Cardiac muscle cell (in vitro differentiated cells and primary cell): ENCODE results near the gene FXYD7. TPM values are rescaled to one million over a fixed set of nuclear protein-coding genes. Genes with fewer than 3 reads are reported as not detected.
"Not testable (repeated sequence)": the region's sequence is repeated elsewhere in the genome, so short reads cannot be mapped to it uniquely, and the experiment has no call there.

Experiments used
- DNase-seq, 2 donors: peaks; one replicate each; pipeline versions ENCODE4 v3.0.0 to v3.0.0-alpha.2; 2010 to 2017; ENCODE audit warnings: low read depth in 1 of 2, low spot score in 1 of 2
- H3K27ac ChIP-seq: fragments of 200-600 bp; sonication (generic); 2 replicates; pipeline ENCODE4 v1.5.1; 2016
- H3K27me3 ChIP-seq: fragments of 200-600 bp; sonication (generic); 2 replicates; pipeline ENCODE4 v1.6.0; 2016; ENCODE audit warnings: control low read depth
- H3K36me3 ChIP-seq: fragments of 200-600 bp; sonication (generic); 2 replicates; pipeline ENCODE4 v1.5.1; 2016; ENCODE audit warnings: control low read depth
- H3K4me1 ChIP-seq: fragments of 200-600 bp; sonication (generic); 2 replicates; pipeline ENCODE4 v1.8.1; 2017; ENCODE audit warnings: low read depth, mild to moderate bottlenecking, mixed run types
- H3K4me3 ChIP-seq: fragments of 200-600 bp; sonication (generic); 2 replicates; pipeline ENCODE4 v1.5.1; 2016; ENCODE audit warnings: mild to moderate bottlenecking
- H3K9me3 ChIP-seq: fragments of 200-600 bp; sonication (generic); 2 replicates; pipeline ENCODE4 v1.5.1; 2017; ENCODE audit warnings: low read depth, mild to moderate bottlenecking, control low read depth
- CTCF ChIP-seq: IDR thresholded peaks from 2 replicates; pipeline ENCODE4 v1.5.1; 2012; ENCODE audit warnings: low read depth, mild to moderate bottlenecking, low read length
- polyA plus RNA-seq: library from polyadenylated mRNA; unstranded; fragments of >200 nt; fragmentation: Nextera tagmentation; extraction: Ambion mirVana; gene quantifications from 2 replicates; pipeline ENCODE4 v1.2.1, GENCODE V29; 2016
- total RNA-seq: library from RNA; depleted of rRNA; stranded (reverse); fragments of >200 nt; gene quantifications from 2 replicates; pipeline ENCODE4 v1.2.3, GENCODE V29; 2016

Gene FXYD7
- total and polyA plus RNA-seq, 2 experiments from 2014 or later, result 2.6 to 3.5 TPM

GRCh38 chr19:35098413-35099049 is 44.5 kb upstream of the FXYD7 start:
- no peaks in the 10 kb centered on the region for H3K4me1 ChIP-seq
- no peaks in the 10 kb centered on the region for H3K36me3 ChIP-seq
- no peak overlapping the region for H3K27ac ChIP-seq
- H3K9me3 ChIP-seq, result no peaks in the 10 kb centered on the region
- no peaks in the 10 kb centered on the region for H3K27me3 ChIP-seq
- DNase-seq, result no peak
- TF ChIP-seq CTCF, result no peak
- H3K4me3 ChIP-seq, result no peak overlapping the region

GRCh38 chr19:35099155-35099896 is 43.7 kb upstream of the FXYD7 start:
- Histone ChIP-seq H3K4me3 (no peak overlapping the region), H3K36me3 (no peaks in the 10 kb centered on the region)
- no peak for TF ChIP-seq CTCF

GRCh38 chr19:35099897-35100275 is 43.2 kb upstream of the FXYD7 start:
- H3K27ac ChIP-seq, result no peak overlapping the region
- no peaks in the 10 kb centered on the region for H3K9me3 ChIP-seq
- no peak for TF ChIP-seq CTCF
- no peaks in the 10 kb centered on the region for H3K4me1 ChIP-seq
- no peak for DNase-seq
- H3K27me3 ChIP-seq, result no peaks in the 10 kb centered on the region
- H3K36me3 ChIP-seq, result no peaks in the 10 kb centered on the region
- no peak overlapping the region for H3K4me3 ChIP-seq

More at GRCh38 chr19:35099155-35099896, 43.7 kb upstream of the FXYD7 start:
- Histone ChIP-seq H3K9me3 (no peaks in the 10 kb centered on the region), H3K27me3 (no peaks in the 10 kb centered on the region), H3K4me1 (no peaks in the 10 kb centered on the region), H3K27ac (no peak overlapping the region)
- no peak for DNase-seq

- Histone ChIP-seq H3K27ac (no peak overlapping the region), H3K4me3 (no peak overlapping the region), H3K9me3 (no peaks in the 10 kb centered on the region), H3K4me1 (no peaks in the 10 kb centered on the region), H3K27me3 (no peaks in the 10 kb centered on the region), H3K36me3 (no peaks in the 10 kb centered on the region)
- TF ChIP-seq CTCF, result no peak
- no peak for DNase-seq
Observed at GRCh38 chr19:35100588-35101533, 42.2 kb upstream of the FXYD7 start.

GRCh38 chr19:35101949-35102348 is 41.1 kb upstream of the FXYD7 start:
- H3K9me3 ChIP-seq, H3K4me3 ChIP-seq, DNase-seq, H3K36me3 ChIP-seq, H3K4me1 ChIP-seq, H3K27me3 ChIP-seq, H3K27ac ChIP-seq: not testable (repeated sequence)

- not testable (repeated sequence) for DNase-seq, H3K27me3 ChIP-seq
Observed at GRCh38 chr19:35103614-35104013, 39.4 kb upstream of the FXYD7 start.

More at GRCh38 chr19:35103614-35104013, 39.4 kb upstream of the FXYD7 start:
- H3K4me1 ChIP-seq, H3K4me3 ChIP-seq, H3K27ac ChIP-seq, H3K36me3 ChIP-seq, H3K9me3 ChIP-seq: not testable (repeated sequence)
